Measurements from ENCODE around the gene PTPRN2. TPM values are rescaled to one million over a fixed set of nuclear protein-coding genes. Genes with fewer than 3 reads are reported as not detected.
"Not testable (repeated sequence)": the region's sequence is repeated elsewhere in the genome, so short reads cannot be mapped to it uniquely, and the experiment has no call there.

The PTPRN2 gene
- total and polyA plus RNA-seq, 3 experiments from 2014 or later, result 0.33 to 1.2 (median 0.42) TPM

DNA sequence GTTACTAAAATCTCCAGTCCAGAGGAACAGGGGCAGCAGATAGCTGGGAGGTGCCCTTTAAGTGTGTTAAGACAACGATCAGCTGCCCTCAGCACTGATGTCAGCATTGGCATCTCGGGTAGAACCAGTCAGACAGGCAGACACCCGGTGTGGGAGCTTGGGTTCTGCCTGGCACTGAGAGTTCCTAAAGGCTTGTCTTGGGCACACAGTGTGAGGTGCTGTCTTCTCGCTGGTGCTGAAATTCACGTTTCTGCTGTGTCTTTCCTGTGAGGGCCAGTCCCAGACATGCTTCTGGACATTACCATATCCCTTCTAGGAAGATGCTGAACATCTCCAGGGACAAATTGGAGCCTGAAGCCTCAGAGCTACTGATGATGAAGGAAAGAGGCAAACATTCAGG is 1094.6 kb downstream of the PTPRN2 start:
- peak overlapping the region in 1 of 8 donors; percentile 58 for H3K27ac Mint-ChIP-seq
- ChIA-PET CTCF (no interaction called here), POLR2A (no interaction called here)
- H3K9me3 ChIP-seq (ENCODE audit: low read length), result peaks cover 4% of the 10 kb centered on the region
- H3K9me3 Mint-ChIP-seq, result peaks cover 3 to 12% (median 7%) of the 10 kb centered on the region in 5 donors
- H3K27me3 ChIP-seq (ENCODE audit: insufficient read depth, low read length, poor library complexity, severe bottlenecking), result no peaks in the 10 kb centered on the region
- peaks cover 0 to 4% (median 0%) of the 10 kb centered on the region in 3 donors for H3K36me3 Mint-ChIP-seq
- no peak overlapping the region for H3K4me3 ChIP-seq (ENCODE audit: low read length)
- no peak overlapping the region for H3K27ac ChIP-seq (ENCODE audit: low read depth, low read length)
- H3K36me3 ChIP-seq (ENCODE audit: insufficient read depth, low read length), result no peaks in the 10 kb centered on the region
- H3K27me3 Mint-ChIP-seq, result peaks cover 7 to 10% of the 10 kb centered on the region in 2 donors
- H3K4me3 Mint-ChIP-seq, result no peak overlapping the region
- peak in 1 of 5 donors; percentile 29 for DNase-seq
- peaks cover 21% of the 10 kb centered on the region for H3K4me1 ChIP-seq (ENCODE audit: insufficient read depth, low read length)
- peaks cover 18 to 45% (median 33%) of the 10 kb centered on the region in 3 donors for H3K4me1 Mint-ChIP-seq

GRCh38 chr7:157490465-157490912 is 1097.1 kb downstream of the PTPRN2 start:
- POLR2A ChIA-PET, result interaction anchor here (0.6 kb wide), 1 partner anchor 56 kb away, joined by 3 read pairs; no protein-coding TSS in a partner anchor
- Histone ChIP-seq H3K27ac (ENCODE audit: low read depth, low read length) (no peak overlapping the region), H3K27me3 (ENCODE audit: insufficient read depth, low read length, poor library complexity, severe bottlenecking) (peaks cover 4% of the 10 kb centered on the region), H3K4me1 (ENCODE audit: insufficient read depth, low read length) (peaks cover 21% of the 10 kb centered on the region), H3K9me3 (ENCODE audit: low read length) (peaks cover 4% of the 10 kb centered on the region), H3K36me3 (ENCODE audit: insufficient read depth, low read length) (no peaks in the 10 kb centered on the region), H3K4me3 (ENCODE audit: low read length) (no peak overlapping the region)
- Mint-ChIP-seq H3K4me1 (peaks cover 24 to 51% (median 35%) of the 10 kb centered on the region in 3 donors), H3K27ac (peak overlapping the region; percentile 7 to 87 (median 64)), H3K27me3 (peaks cover 9 to 10% of the 10 kb centered on the region in 2 donors), H3K36me3 (peaks cover 0 to 4% (median 0%) of the 10 kb centered on the region in 3 donors), H3K9me3 (peaks cover 3 to 12% (median 7%) of the 10 kb centered on the region in 5 donors), H3K4me3 (peak overlapping the region; percentile 7 to 75 (median 42))
- peak in 4 of 5 donors; percentile 23 to 80 (median 73) for DNase-seq
- CTCF ChIA-PET, result interaction anchor here (0.9 to 2.6 kb wide), 4 partner anchors 16 to 58 kb away, joined by 3 to 5 read pairs (median 4); no protein-coding TSS in a partner anchor

GRCh38 chr7:157489870-157490269 is 1097.8 kb downstream of the PTPRN2 start:
- CTCF ChIA-PET, result interaction anchor here (0.9 to 2.6 kb wide), 4 partner anchors 15 to 57 kb away, joined by 3 to 5 read pairs (median 4); no protein-coding TSS in a partner anchor
- H3K4me1 ChIP-seq (ENCODE audit: insufficient read depth, low read length), result peaks cover 25% of the 10 kb centered on the region
- H3K36me3 Mint-ChIP-seq; H3K27ac ChIP-seq (ENCODE audit: low read depth, low read length); POLR2A ChIA-PET; H3K4me3 ChIP-seq (ENCODE audit: low read length); H3K27me3 ChIP-seq (ENCODE audit: insufficient read depth, low read length, poor library complexity, severe bottlenecking); H3K36me3 ChIP-seq (ENCODE audit: insufficient read depth, low read length); DNase-seq; H3K4me3 Mint-ChIP-seq; H3K9me3 ChIP-seq (ENCODE audit: low read length): not testable (repeated sequence)
- H3K9me3 Mint-ChIP-seq, result peaks cover 3 to 12% (median 7%) of the 10 kb centered on the region in 5 donors
- peaks cover 29 to 50% (median 40%) of the 10 kb centered on the region in 3 donors for H3K4me1 Mint-ChIP-seq
- peak overlapping the region in 3 of 8 donors; percentile 7 to 36 (median 7) for H3K27ac Mint-ChIP-seq
- peaks cover 11 to 13% of the 10 kb centered on the region in 2 donors for H3K27me3 Mint-ChIP-seq

Other genes starting within 250 kb of the PTPRN2 start
- 10 to 100 TPM; 71.4 to 75.5 TPM for gene NCAPG2, start 117.0 kb upstream of the PTPRN2 start, total RNA-seq
- 4.3 TPM for gene NCAPG2, start 117.0 kb upstream of the PTPRN2 start, polyA plus RNA-seq
- gene ESYT2, start 241.7 kb upstream of the PTPRN2 start, total RNA-seq, result 10 to 100 TPM; 55.6 to 56.1 TPM
- gene ESYT2, start 241.7 kb upstream of the PTPRN2 start, polyA plus RNA-seq, result 99.4 TPM

Data from CD8-positive, alpha-beta memory T cell (primary cell).